Fibroblast of mammary gland (primary cell): ENCODE data around the gene LIME1.

ENCODE experiments used
- DNase-seq: peaks from one replicate; pipeline ENCODE4 v3.0.0-alpha.2; 2010; ENCODE audit warnings: low read depth
- H3K4me3 ChIP-seq: 2 replicates; pipeline ENCODE4 v1.5.1; 2011; ENCODE audit warnings: low read depth, mild to moderate bottlenecking, low read length, moderate library complexity; ENCODE audit not compliant: control insufficient read depth
- CTCF ChIP-seq: conservative IDR thresholded peaks from 2 replicates; pipeline ENCODE4 v1.5.1; 2011; ENCODE audit warnings: low read depth, low read length, inconsistent platforms; ENCODE audit not compliant: control insufficient read depth, insufficient read depth

Gene LIME1

GRCh38 chr20:63740627-63741353 is 4.3 kb downstream of the LIME1 start:
- TF ChIP-seq CTCF = no peak
- DNase-seq = peak; percentile 89
- peak overlapping the region; percentile 60 for H3K4me3 ChIP-seq

GRCh38 chr20:63741354-63741675 is 4.9 kb downstream of the LIME1 start:
- no peak for TF ChIP-seq CTCF
- peak overlapping the region; percentile 60 for H3K4me3 ChIP-seq
- no peak for DNase-seq

GRCh38 chr20:63741676-63742380 is 5.4 kb downstream of the LIME1 start:
- H3K4me3 ChIP-seq = peak overlapping the region; percentile 60
- TF ChIP-seq CTCF = no peak
- DNase-seq = no peak

- DNase-seq = no peak
- no peak for TF ChIP-seq CTCF
- H3K4me3 ChIP-seq = no peak overlapping the region
Observed at GRCh38 chr20:63742381-63743024, 6.0 kb downstream of the LIME1 start.

GRCh38 chr20:63743210-63743970 is 6.9 kb downstream of the LIME1 start:
- no peak for DNase-seq
- no peak for TF ChIP-seq CTCF

GRCh38 chr20:63744158-63744557 is 7.7 kb downstream of the LIME1 start:
- TF ChIP-seq CTCF = no peak
- H3K4me3 ChIP-seq = no peak overlapping the region
- no peak for DNase-seq

More at GRCh38 chr20:63743210-63743970, 6.9 kb downstream of the LIME1 start:
- H3K4me3 ChIP-seq = no peak overlapping the region
